Dendritic cell treated with granulocyte-macrophage colony-stimulating factor and Interleukin-4, amounts not matched to agents 40 ng/mL and 50 ng/mL, for 4 days (primary cell): Measurements from ENCODE around the gene TMC5.

Experiments used
- H3K27ac Mint-ChIP-seq: one replicate; pipeline ENCODE4 v1.8.0; 2022; ENCODE audit warnings: mild to moderate bottlenecking, mixed read lengths
- H3K27me3 Mint-ChIP-seq: one replicate; pipeline ENCODE4 v1.8.0; 2022; ENCODE audit warnings: mild to moderate bottlenecking, mixed read lengths
- H3K36me3 Mint-ChIP-seq: one replicate; pipeline ENCODE4 v1.8.0; 2022; ENCODE audit warnings: low read depth, mixed read lengths
- H3K4me1 Mint-ChIP-seq: one replicate; pipeline ENCODE4 v1.8.0; 2022; ENCODE audit warnings: low read depth, mixed read lengths
- H3K4me3 Mint-ChIP-seq: one replicate; pipeline ENCODE4 v1.8.0; 2022; ENCODE audit warnings: mild to moderate bottlenecking, moderate library complexity, mixed read lengths
- H3K9me3 Mint-ChIP-seq: one replicate; pipeline ENCODE4 v1.8.0; 2022; ENCODE audit warnings: mixed read lengths
- intact Hi-C: fragments of 100-400 bp; cut with micrococcal nuclease; formaldehyde crosslinking; loops from one replicate; pipeline ENCODE4 v1.15.0; 2022

The TMC5 gene

GRCh38 chr16:19486750-19487325, 69.2 kb downstream of the TMC5 start:
- Mint-ChIP-seq H3K4me3 (no peak overlapping the region), H3K36me3 (no peaks in the 10 kb centered on the region), H3K4me1 (peaks cover 30% of the 10 kb centered on the region), H3K9me3 (peaks cover 9% of the 10 kb centered on the region), H3K27me3 (peaks cover 4% of the 10 kb centered on the region), H3K27ac (peak overlapping the region; percentile 71)
- intact Hi-C loops = no loop called here

GRCh38 chr16:19488213-19488640, 70.5 kb downstream of the TMC5 start:
- Mint-ChIP-seq H3K27me3 (peaks cover 1% of the 10 kb centered on the region), H3K36me3 (no peaks in the 10 kb centered on the region), H3K4me3 (no peak overlapping the region), H3K9me3 (peaks cover 9% of the 10 kb centered on the region), H3K27ac (peak overlapping the region; percentile 71), H3K4me1 (peaks cover 32% of the 10 kb centered on the region)
- intact Hi-C loops = no loop called here

GRCh38 chr16:19490619-19491018, 72.9 kb downstream of the TMC5 start:
- intact Hi-C loops = no loop called here
- peaks cover 9% of the 10 kb centered on the region for H3K9me3 Mint-ChIP-seq
- H3K27ac Mint-ChIP-seq = no peak overlapping the region
- peaks cover 44% of the 10 kb centered on the region for H3K4me1 Mint-ChIP-seq
- H3K36me3 Mint-ChIP-seq = no peaks in the 10 kb centered on the region
- no peak overlapping the region for H3K4me3 Mint-ChIP-seq
- H3K27me3 Mint-ChIP-seq = no peaks in the 10 kb centered on the region

GRCh38 chr16:19497176-19497575, 79.5 kb downstream of the TMC5 start:
- intact Hi-C loops = no loop called here
- Mint-ChIP-seq H3K4me1 (peaks cover 24% of the 10 kb centered on the region), H3K27ac (peak overlapping the region; percentile 77), H3K9me3 (no peaks in the 10 kb centered on the region), H3K36me3 (peaks cover 42% of the 10 kb centered on the region), H3K4me3 (peak overlapping the region; percentile 24), H3K27me3 (no peaks in the 10 kb centered on the region)

GRCh38 chr16:19499006-19499405, 81.3 kb downstream of the TMC5 start:
- intact Hi-C loops = no loop called here
- Mint-ChIP-seq H3K36me3 (peaks cover 60% of the 10 kb centered on the region), H3K9me3 (no peaks in the 10 kb centered on the region), H3K27me3 (no peaks in the 10 kb centered on the region), H3K4me1 (peaks cover 15% of the 10 kb centered on the region), H3K4me3 (no peak overlapping the region), H3K27ac (peak overlapping the region; percentile 17)

- Mint-ChIP-seq H3K27ac (no peak overlapping the region), H3K4me1 (peaks cover 10% of the 10 kb centered on the region), H3K4me3 (no peak overlapping the region), H3K9me3 (no peaks in the 10 kb centered on the region), H3K36me3 (peaks cover 65% of the 10 kb centered on the region), H3K27me3 (no peaks in the 10 kb centered on the region)
- intact Hi-C loops = no loop called here
These were observed 81.8 kb downstream of the TMC5 start for GRCh38 chr16:19499481-19499880.

GRCh38 chr16:19502395-19503131, 84.9 kb downstream of the TMC5 start:
- intact Hi-C loops = loop anchor here (1.0 kb wide), 2 partner anchors 113 to 416 kb away; no protein-coding TSS in a partner anchor
- Mint-ChIP-seq H3K27ac (no peak overlapping the region), H3K9me3 (no peaks in the 10 kb centered on the region), H3K27me3 (no peaks in the 10 kb centered on the region), H3K4me1 (peaks cover 3% of the 10 kb centered on the region), H3K4me3 (no peak overlapping the region), H3K36me3 (peaks cover 92% of the 10 kb centered on the region)

GRCh38 chr16:19503461-19504075, 85.9 kb downstream of the TMC5 start:
- H3K27me3 Mint-ChIP-seq = no peaks in the 10 kb centered on the region
- H3K9me3 Mint-ChIP-seq = no peaks in the 10 kb centered on the region
- H3K27ac Mint-ChIP-seq = no peak overlapping the region
- H3K36me3 Mint-ChIP-seq = peaks cover 93% of the 10 kb centered on the region
- no peaks in the 10 kb centered on the region for H3K4me1 Mint-ChIP-seq
- intact Hi-C loops = no loop called here
- H3K4me3 Mint-ChIP-seq = no peak overlapping the region

- intact Hi-C loops = no loop called here
These were observed 88.1 kb downstream of the TMC5 start for GRCh38 chr16:19505600-19506303.

GRCh38 chr16:19506965-19507364, 89.3 kb downstream of the TMC5 start:
- Mint-ChIP-seq H3K9me3 (no peaks in the 10 kb centered on the region), H3K4me1 (peaks cover 7% of the 10 kb centered on the region)

More at GRCh38 chr16:19505600-19506303, 88.1 kb downstream of the TMC5 start:
- Mint-ChIP-seq H3K27me3 (no peaks in the 10 kb centered on the region), H3K4me1 (no peaks in the 10 kb centered on the region), H3K9me3 (no peaks in the 10 kb centered on the region), H3K27ac (no peak overlapping the region), H3K36me3 (peaks cover 86% of the 10 kb centered on the region), H3K4me3 (no peak overlapping the region)

GRCh38 chr16:19507867-19508266, 90.2 kb downstream of the TMC5 start:
- H3K4me1 Mint-ChIP-seq = peaks cover 14% of the 10 kb centered on the region
- H3K9me3 Mint-ChIP-seq = no peaks in the 10 kb centered on the region
- H3K27ac Mint-ChIP-seq = no peak overlapping the region
- no peak overlapping the region for H3K4me3 Mint-ChIP-seq
- H3K27me3 Mint-ChIP-seq = no peaks in the 10 kb centered on the region
- peaks cover 74% of the 10 kb centered on the region for H3K36me3 Mint-ChIP-seq
- intact Hi-C loops = no loop called here

More at GRCh38 chr16:19506965-19507364, 89.3 kb downstream of the TMC5 start:
- Mint-ChIP-seq H3K27me3 (no peaks in the 10 kb centered on the region), H3K4me3 (no peak overlapping the region), H3K27ac (no peak overlapping the region), H3K36me3 (peaks cover 76% of the 10 kb centered on the region)
- intact Hi-C loops = no loop called here

- intact Hi-C loops = no loop called here
- Mint-ChIP-seq H3K27me3 (no peaks in the 10 kb centered on the region), H3K36me3 (peaks cover 64% of the 10 kb centered on the region), H3K4me3 (no peak overlapping the region), H3K27ac (peak overlapping the region; percentile 86), H3K4me1 (peaks cover 40% of the 10 kb centered on the region), H3K9me3 (no peaks in the 10 kb centered on the region)
These were observed 94.6 kb downstream of the TMC5 start for GRCh38 chr16:19512297-19512696.

- Mint-ChIP-seq H3K27ac (peak overlapping the region; percentile 86), H3K4me3 (peak overlapping the region; percentile 59), H3K9me3 (no peaks in the 10 kb centered on the region), H3K27me3 (no peaks in the 10 kb centered on the region), H3K4me1 (peaks cover 48% of the 10 kb centered on the region), H3K36me3 (peaks cover 63% of the 10 kb centered on the region)
- intact Hi-C loops = no loop called here
These were observed 95.8 kb downstream of the TMC5 start for GRCh38 chr16:19513377-19514053.
